HG02642 (cell line): Measurements from ENCODE around the gene ADCY3.

Source experiments
- ATAC-seq: cut with Tn5 transposase; IDR thresholded peaks from one replicate; pipeline ENCODE4 v1.9.1; 2021; ENCODE audit warnings: mild to moderate bottlenecking; ENCODE audit not compliant: unreplicated experiment, poor library complexity

The ADCY3 gene

DNA sequence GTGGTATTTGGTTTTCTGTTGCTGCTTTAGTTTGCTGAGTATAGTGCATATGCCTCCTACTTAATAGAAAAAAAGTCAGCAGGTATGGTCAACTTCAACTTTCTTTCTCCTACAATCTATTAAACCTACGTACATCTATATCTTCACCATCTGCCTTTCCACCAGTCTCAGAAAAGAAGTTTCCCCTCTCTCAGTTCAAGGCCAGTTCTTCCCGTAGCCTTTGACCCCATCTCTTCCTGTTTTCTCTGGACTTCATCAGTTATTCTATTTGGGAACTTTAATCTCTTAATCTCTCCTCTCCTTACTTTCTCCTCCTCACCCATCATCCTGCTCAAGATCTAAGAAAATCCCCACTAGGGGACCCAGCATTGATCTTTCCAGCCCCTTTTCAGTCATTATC, 132.5 kb downstream of the ADCY3 start:
- no peak for ATAC-seq

DNA sequence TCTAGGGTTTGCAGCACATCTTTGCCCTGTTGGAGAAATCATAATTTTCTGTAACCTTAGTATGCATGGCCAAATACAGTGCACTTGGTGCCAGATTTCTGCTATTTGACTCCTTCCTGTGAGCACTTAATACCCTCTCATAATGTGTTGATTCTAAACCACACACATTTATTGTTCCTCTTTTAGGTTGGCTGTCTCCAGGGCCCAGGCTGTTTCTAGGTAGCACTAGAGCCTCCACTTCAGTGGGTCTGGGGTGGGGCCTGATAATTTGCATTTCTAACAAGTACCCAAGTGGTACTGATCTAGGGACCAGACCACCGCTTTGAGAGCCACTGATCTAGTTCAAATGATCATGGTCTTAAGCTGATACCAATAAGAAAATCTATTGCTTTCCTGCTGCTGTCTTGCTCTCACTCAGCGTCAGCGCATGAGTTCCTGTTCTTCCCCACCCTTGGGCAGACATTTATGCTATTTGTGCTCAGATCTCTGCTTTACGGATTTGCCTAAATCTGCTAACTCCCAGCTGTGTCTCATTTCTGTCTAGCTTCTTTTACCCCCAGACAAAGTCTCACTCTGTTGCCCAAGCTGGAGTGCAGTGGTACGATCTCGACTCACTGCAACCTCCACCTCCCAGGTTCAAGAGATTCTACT, 134.2 kb downstream of the ADCY3 start:
- ATAC-seq, result peak; percentile 74

DNA sequence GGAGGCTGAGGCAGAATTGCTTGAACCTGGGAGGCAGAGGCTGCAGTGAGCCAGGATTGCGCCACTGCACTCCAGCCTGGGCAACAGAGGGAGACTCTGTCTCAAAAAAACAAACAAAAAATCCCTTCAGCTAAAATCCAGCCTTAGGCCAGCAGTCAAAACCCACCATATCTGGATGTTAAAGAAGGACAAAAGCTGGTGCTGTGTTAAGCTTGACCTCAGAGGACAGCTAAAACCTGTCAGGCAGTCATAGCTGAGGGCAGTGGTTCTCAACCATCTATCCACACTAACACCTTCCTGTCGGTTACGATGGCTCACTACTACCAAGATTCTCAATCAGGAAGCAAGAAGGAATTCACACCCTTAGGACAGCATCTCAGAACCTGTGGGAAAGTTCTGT, 136.4 kb downstream of the ADCY3 start:
- ATAC-seq, result no peak

DNA sequence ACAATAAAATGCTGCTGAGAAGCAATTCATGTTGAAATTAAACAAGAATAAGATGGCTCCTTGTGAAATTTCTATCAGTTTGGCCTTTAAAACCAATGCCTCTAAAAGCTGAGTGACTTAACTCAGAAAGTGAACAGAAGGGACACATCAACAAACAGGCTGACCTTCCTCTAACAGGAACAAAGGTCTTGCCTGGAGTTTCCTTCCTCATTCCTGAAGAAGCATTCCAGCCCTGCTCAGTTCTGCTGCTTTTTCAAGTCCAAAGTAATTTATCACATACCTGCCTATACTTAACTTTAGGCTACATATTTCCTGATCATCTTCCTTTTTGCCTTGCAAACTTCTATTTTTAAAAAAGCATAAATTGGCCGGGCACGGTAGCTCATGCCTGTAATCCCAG, 140.9 kb downstream of the ADCY3 start:
- no peak for ATAC-seq

DNA sequence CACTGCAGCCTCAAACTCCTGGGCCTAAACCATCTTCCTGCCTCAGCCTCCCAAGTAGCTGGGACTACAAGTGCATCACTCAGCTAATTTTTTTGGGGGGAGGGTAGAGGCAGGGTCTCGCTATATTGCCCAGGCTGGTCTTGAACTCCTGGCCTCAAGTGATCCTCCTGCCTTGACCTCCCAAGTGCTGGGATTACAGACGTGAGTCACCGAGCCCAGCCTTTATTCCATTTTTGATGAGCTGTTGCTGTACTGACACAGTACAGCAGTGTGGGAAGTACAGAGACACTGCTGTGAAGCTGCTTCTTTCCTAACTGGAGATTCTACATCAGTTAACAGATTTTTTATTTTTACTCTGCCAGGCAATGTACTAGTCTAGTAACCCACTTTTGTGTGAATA, 145.7 kb downstream of the ADCY3 start:
- no peak for ATAC-seq

DNA sequence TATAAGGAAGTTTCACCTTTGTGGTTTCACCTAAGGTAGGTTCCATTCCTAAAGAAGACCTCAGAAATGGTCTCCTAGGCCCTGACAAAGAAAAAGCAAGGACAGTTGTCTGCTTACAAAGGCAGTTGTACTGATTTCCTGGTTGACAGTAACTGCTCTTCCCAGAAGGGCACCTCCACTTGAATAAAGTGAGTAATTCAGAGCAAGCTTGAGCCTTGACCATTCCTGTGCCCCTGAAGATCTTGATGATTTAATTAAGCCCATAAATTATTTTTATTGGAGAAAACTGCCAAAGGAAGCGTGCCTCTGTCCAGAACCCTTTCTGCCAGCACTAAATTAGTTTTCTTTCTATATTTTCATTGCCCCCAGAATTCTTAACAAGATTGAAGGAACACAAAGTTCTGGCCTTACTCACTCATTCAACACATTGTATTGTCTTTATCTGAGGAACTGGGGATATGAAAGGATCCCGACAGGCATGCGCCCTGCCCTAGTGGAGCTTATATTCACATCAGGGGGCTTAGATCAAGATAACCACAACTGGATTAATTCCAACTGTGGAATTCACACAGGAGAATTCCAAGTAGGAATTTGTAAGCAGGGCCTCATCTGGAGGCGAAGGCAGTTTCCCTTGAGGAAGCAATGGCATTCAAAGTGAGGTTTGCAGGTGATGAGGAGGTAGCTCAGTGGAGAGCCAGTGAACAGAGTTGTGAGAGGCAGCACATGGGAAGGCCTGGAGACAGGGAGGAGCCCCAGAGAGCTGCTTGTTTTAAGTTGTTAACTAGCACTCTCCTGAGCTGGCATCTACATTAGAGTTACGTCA, 148.1 kb downstream of the ADCY3 start:
- no peak for ATAC-seq

DNA sequence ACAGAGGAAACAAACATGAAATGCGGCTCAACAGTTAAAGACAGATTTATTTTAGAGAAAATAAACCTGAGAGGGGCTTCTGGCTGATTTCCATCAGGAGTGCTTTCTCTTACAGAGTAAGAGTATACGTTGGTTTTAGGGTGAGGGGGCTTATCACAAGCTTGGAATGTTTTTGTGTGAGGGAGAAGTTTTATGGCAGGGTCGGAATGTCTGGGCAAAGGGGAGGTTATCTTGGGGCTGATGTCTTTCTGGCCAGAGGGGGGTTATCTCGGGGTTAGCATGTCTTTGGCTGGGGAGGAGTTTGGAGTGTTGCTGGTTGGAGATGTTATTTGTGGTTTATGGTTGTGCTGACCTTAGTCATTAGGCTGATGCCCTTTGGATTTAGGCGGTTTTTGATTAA, 149.0 kb downstream of the ADCY3 start:
- no peak for ATAC-seq
